Measurements from ENCODE around the gene UNC13C.

UNC13C gene

DNA sequence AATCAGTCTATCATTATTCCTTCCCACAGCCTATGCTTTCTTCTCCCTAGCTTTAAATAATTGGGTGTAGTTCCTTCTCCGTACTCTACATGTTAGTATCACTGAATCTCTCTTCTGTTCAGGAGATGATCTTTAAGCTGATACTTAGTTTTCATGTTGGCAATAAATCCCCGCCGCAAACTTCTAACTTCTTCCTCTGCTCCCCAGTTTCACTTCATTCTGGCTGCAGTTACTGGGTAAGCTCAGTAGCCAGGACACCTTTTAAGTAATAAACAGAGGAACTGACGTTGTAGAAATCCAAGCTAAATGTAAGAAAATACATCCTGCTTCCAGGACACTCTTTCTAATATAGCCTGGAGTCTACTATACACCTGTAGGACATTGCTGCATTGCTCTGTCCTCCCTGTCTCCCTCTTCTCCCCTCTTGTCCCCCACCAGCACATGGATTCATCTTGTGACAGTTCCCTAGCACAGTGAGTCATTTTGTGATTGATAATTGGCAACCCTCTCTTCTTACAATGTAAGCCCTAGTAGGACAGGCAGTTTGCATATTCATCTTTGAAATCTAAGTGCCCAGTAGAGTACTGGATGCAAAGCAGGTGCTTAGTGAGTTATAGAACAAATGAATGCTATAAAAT is 598.2 kb downstream of the UNC13C start:
- DNase-seq = no peak

DNA sequence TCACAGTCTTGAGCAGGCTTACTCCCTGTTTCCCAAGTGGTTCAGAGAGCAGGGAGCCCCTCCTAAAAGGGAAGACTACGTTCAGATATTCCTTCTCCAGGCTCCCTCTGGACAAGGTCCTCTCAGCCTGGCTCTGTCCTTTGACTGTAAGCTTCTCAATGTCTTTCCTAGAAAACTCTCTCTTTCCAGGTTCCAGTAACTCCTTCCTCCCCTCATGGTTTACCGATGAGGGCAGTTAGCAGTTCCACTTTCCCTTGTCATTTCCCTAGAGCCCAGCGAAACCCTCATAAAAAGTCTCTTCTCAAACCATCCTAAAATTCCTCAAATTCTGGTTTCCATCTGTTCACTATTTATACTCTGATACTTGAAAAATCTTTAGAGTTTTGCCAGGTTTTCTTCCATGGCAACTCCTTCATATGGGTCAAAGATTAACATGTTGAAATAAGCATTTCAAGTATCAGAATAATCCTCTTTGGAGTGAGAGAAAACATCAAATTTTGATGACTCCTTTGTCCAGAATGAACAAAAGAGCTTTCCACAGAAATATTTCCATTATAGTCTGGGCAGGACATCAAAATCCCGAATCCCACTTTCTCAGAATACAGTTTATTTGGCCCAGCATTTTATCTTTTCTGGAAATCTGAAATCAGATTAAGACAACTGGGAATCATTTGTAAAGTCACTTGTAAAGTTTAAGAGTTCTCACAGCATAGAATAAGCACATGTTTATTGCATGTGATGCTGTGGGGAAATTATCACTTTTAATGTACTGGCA is 599.4 kb downstream of the UNC13C start:
- DNase-seq = peak; percentile 18

DNA sequence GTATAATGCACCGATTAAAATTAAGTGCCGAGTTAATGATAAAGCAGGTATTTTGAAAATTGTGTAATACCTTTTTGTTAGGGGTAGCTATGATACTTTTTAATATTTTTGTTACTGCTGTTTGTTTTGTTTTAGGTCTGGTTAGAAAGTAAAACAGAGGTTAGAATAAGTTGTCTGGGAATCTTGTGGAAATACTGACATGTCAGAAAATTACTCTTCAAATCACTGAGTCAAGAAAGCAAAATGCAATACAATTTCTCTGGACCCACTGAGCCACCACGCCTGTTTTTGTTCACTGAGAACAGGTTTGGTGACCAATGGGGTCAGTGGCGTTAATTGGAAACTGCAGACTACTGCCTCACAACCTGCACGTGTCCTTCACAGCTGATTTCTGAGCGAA is 601.6 kb downstream of the UNC13C start:
- DNase-seq = no peak

DNA sequence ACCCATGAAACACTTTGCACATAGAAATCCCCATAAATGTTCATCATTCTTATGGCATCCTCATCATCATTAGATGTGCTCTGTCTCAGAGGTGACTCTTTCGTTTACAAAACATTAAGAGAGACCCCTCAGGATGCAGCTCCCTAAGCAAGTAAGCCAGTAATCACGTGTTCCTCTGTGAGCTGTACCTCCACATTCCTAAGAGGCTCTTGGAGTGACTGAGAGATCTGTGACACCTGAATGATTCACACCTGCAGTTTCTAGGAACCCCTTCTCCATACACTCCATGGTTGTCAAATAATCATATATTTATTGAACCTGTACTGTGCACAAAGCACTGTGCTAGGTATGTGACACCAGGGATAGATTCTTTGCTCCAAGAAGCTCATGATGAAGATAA is 602.4 kb downstream of the UNC13C start:
- DNase-seq = no peak

DNA sequence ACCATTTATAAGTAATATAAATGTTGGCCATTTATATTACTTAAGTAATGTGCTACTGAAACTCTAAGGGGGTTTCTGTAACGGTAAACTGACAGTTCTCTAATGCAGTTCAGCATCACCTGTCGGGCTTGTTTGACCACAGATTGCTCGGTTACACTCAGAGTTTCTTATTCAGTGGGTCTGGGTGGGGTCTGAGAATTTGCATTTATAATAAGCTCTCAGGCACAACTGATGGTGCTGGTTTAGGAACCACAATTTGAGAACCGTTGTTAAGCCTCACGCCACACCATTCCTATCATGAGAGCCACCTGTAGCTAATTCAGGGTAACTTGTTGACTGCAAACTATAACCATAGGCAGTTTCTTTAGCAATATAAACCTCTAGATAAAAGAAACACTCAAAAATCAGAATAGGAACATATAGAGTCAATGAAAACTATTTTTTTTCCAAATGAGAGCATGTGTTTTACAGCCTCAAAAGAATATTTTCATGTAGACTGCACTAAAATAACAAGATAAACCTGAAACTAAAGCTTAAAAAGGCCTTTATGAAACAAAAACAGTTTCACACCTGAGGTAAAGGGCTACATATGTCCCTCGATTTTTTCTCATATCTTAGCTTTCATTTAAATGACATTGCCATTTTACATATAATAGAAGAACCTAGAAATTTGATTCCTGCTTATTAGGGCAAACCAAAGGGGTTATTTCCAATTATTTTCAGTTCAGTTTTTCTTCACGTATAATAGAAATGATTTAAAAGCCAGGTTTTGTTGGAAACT is 604.8 kb downstream of the UNC13C start:
- no peak for DNase-seq

DNA sequence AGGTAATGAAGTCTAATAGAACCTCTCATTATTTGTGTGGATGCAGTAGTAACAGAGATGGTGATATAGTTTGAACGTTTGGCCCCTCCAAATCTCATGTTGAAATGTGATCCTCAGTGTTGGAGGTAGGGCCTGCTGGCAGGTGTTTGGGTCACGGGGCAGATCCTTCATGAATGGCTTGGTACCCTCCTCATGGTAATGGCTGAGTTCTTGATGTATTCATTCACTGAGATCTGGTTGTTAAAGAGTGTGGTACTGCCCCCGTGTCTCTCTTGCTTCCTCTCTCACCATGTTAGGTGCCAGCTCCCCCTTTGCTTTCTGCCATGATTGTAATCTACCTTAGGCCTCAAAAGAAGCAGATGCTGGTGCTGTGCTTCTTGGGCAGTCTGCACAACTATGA is 606.8 kb downstream of the UNC13C start:
- DNase-seq = no peak

DNA sequence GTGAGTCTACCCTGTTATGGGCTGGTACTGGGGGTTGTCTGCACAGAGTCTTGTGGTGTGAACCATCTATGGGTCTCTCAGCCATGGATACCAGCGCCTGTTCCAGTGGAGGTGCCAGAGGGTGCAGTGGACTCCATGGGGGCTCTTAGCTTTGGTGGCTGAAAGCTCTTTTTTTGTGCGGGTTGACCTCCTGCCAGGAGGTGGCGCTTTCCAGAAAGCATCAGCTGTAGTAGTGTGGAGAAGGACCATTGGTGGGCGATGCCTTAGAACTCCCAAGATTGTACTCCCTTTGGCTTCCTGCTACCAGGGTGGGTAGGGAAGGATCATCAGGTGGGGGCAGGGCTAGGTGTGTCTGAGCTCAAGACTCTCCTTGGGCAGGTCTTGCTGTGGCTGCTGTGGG is 615.9 kb downstream of the UNC13C start:
- no peak for DNase-seq

DNA sequence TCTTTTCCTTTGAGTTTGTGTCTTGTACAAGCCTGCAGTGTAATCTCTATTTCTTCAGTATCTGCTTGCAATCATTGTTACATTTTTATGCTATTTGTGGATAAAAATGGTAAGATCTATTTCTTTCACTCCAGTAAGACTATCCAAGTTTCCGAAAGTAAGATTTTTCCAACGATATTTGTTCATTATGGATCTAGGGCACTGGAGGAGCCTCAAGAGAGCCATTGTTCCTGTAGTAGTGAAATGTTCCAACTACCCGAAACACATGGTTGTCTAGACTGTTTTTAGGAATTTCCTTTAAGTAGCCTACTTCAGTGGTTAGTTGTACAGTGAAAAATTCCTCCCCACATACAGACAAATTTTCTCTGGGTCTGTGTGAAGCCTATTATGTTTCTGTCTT is 621.1 kb downstream of the UNC13C start:
- DNase-seq = no peak

DNA sequence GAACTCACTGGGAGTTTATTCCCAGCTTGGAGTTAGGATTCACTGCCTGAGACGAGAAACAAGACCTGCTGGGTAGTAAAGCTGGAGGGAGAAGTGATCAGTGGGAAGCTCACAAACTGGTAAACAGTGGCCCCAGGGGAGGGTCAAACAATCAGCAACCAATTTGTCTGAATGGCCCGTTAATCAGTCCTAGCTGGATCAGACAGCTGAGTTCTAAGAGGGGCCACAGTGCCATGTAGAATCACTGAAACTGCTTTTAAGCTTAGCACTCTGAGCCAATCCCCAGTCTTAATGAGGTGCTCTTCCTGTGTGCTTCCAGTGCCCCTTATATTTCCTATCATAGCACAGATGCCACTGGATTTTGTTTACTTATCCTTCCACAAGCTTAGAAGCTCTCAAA is 626.8 kb downstream of the UNC13C start:
- no peak for DNase-seq

DNA sequence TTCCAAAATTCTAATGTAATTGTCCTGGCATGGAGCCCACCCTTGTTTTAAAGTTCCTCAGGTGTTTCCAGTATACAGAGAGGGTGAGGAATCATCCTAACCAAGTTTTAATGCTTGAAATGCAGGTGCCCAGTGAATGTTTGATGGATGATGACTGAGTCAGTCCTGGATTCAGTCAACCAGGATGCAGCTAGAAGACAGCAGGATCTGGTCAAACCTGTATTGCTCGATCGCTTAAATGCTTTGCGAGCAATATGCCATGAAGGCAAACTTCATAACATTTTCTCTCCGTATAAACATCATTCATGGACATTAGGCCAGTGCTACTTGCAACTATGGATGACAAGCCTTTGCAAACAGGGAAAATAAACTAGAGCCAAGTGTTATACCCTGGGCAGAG is 627.3 kb downstream of the UNC13C start:
- no peak for DNase-seq

DNA sequence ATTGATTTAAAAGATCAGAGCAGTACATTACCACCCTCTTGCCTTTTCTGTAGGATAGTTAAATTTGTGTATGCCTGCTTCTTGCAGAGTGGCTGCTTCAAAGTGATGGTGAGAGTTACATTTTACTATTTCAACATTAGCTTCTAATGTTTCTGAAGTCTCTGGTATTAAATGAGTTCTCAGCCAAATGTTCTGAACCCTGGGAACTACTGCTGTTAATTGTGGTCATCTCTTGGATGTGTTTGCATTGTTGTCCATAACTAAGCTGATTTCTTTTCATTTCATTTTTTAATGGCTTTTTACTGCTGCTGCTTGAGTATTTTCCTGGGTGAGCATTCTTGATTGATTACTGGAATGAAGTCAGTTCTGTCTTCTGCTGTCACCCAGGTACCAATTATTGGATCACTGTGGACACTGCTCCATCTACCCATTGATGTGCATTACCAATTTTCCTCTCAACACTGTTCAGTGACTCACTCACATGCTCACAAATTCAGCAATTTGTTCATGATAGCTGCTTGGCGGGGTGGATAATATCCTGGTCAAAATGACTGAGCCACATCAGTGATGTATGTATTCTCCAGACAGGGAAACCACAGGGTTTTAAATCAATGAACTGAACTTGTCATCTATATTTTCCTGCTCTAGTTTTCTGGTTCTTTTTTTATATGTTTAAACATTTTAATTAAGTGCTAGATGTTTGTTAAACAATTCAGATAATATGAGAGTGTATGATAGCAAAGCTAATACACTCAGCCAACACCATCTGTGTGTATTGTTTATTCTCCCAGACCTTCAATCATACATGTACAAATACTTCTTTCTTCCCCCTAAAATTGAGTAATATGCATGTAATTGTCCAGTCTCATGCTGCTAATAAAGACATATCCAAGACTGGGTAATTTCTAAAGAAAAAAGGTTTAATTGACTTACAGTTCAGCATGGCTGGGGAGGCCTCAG is 630.9 kb downstream of the UNC13C start:
- DNase-seq = no peak

DNA sequence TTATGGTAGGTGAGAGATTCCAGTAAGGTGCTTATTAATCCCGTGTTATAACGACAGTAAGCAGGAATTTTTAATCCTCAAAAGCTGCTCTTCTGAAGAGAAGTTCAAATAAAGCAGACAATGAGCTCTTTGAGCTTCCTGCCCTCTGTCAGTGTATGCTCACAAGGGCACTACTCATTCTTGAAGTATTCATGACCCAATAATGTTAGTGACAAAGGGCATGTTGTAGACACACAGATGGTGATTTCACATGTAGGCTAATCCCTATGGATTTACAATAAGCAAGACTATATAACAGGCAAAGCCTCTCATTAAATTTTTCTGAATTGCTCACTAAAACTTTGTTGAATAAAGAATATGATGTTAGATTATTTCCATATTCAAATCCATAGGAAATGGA is 639.9 kb downstream of the UNC13C start:
- peak; percentile 38 for DNase-seq

DNA sequence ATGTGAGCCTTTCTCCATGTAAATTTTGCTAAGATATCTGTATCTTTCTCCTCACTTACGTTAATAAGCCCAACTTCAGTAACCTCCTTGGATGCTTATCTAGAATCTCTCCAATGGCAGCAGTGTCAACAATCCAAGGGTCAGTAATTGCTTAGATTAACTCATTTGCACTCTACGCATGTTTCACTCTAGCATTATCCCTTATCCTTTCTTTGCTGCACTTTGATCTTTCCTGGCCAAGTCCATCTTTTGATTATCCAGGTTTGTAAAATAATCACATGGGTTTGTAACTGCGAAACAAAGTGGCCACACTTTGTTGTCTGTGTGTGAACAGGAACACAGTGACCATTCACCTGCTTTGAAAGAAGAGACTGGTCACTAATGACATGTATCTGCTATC is 640.9 kb downstream of the UNC13C start:
- DNase-seq = no peak

DNA sequence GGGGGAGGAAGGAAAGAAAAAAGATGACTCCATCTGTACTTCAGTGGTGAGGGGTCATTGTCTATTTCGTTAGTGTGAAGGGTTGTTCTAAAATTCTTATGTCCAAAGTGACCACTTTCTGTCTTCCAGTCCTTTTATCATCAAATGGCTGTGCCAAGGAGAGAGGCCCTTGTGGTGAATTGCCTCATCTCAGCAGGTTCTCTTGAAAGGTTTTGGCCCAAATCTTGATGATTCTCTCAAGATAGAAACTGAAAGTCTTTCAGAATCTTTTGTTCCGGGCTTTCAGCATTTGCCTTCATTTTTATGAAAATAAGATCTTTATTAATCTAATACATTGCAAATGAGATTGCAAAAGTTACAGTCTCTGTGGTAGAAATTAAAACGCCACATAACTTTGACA is 642.7 kb downstream of the UNC13C start:
- no peak for DNase-seq

DNA sequence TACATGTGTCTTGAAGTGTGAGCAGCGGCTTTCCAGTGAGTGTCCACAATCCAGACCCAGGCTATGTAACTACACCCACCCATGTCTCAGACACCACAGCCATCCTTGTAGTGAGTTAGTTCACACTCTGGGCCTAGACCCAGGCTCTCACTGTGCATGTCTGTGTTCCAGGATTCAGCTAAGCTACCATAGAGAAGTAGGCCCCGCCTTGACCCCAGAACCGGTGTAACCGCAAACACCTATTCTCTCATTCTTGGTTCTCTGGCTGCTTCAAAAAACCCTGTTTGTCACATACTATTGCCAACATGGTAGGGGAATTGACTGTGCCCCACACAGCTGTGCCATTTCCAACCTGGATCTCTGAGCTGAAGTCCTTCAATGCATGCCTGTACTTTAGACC is 657.9 kb downstream of the UNC13C start:
- DNase-seq = no peak

DNA sequence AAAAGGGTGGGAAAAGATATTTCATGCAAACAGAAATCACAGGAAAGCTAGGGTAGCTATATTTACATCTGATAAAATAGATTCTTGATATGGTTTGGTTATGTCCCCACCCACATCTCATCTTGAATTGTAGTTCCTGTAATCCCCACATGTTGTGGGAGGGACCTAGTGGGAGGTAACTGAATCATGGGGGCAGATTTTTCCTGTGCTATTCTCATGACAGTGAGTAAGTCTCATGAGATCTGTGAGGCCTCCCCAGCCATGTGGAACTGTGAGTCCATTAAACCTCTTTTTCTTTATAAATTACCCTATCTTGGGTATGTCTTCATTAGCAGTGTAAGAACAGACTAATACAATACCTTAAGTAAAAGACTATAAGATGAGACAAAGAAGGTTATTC is 660.4 kb downstream of the UNC13C start:
- DNase-seq = no peak

DNA sequence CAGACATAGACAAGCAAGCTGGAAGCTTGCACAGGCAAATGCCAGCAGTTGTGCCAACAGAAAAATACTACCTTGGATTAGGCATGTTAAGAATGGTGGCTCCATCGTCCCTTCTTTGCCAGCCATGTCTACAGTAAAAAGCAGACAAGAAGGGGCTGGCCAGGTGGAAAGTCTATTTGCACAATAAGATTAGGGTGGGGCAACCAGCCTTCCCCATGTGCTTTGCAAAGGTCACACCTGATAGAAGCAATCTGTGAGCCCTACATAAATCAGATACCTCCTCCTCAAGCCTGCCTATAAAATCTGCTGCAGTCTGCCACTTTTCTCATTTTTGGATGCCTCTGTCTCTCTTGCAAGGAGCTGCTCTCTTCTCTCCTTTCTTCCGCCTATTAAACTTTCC is 662.6 kb downstream of the UNC13C start:
- DNase-seq = no peak

DNA sequence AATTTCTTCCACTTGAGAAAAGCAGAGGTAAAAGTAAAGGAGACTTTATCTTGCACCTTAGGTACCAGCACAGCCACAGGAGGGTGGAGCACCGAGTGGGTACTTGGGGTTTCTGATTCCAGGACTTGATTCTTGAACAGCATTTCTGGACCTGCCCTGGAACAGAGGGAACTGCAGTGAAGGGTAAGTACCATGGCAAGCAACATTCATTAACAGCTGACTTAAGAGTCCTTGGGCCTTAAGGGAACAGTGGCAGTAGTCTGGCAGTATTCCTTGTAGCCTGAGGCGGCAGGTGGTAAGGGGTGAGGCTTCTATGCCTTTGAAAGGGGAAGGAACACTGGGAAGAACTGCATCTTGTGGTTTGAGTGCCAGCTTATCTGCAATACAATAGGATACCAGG is 666.6 kb downstream of the UNC13C start:
- DNase-seq = no peak

DNA sequence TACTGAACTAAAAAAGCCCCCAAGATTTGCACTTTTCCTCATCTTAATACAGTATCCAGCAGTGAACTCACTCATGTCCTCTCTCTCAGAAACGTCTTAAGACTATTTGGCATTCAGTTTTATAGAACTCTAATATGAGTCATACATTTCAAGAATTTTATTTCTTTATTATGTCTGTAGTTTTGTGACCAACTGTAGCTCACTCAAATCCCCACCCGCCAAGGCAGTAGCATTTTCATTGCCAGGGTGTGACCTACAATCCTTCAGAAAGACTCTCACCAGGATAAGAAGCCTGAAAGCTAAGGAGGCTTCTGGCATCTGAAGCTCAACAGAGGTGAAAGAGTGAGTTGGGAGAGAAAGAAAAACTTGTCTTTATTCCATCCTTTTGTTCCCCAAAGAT is 681.4 kb downstream of the UNC13C start:
- DNase-seq = no peak

DNA sequence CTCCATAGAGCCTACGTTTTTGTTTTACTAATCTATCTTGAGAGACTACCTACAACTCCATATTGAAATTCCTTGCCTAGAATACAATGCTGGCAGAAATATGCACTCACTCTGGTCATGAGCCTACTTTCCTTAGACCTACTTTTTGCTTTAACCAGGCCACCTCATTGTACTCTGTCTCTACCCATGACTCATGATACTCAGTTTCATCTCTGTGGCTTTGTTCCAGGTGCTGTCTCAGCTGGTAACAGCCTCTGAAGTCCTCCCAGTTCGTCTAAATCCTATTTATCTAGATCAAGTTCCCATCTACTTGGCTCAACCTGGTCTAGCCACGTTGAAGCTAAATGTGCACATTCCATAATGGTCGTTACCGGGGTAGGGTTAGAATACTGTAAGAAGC is 682.1 kb downstream of the UNC13C start:
- no peak for DNase-seq

DNA sequence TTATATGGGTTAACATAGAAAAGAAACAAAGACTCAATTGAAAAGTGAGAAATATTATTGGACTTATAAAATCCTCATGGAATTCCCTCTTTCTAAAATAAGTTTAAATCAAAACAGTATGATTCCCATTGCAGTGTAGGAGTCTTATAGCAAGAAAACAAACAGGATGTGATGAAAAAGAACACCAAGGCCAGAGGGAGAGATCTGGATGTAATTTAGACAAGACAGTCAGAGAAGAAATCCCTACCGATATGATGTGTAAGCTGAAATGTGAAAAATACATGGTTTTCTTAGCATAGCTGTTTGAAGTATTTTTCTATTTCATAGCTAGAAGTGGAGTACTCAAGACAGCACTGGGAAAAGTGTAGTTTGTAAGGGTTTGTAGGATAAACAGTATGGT is 697.0 kb downstream of the UNC13C start:
- DNase-seq = no peak

DNA sequence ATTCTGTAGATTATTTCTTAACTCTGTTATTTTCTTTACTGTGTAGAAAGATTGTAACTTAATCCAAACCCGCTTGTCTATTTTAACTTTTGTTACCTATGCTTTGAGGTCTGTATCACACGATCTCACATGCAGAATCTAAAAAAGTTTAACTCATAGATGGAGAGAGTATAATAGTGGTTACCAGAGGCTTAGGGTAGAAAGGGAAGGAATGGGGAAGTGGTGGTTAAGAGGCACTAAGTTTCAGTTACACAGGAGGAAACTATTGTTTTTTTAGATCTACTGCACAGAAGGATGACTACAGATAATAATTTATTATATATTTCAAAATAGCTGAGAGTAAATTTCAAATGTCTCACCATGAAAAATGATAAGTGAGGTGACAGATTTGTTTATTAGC is 703.3 kb downstream of the UNC13C start:
- DNase-seq = no peak

Data from NCI-H524 treated with DMSO at 0.1 percent for 48 hours (cell line).